B cell (primary cell): ENCODE measurements around the gene PRKCZ.

Experiments used
- EZH2 ChIP-seq: IDR thresholded peaks from 2 replicates; pipeline ENCODE4 v1.6.1; 2012; ENCODE audit warnings: borderline replicate concordance, low read depth, mild to moderate bottlenecking, moderate library complexity, low read length; ENCODE audit not compliant: insufficient read depth, poor library complexity, severe bottlenecking
- TF ChIP-seq, protein P1 (sequence below): fragments of 200-600 bp; IDR thresholded peaks from one replicate; pipeline ENCODE4 v1.8.0; 2022; ENCODE audit warnings: antibody characterized with exemption, mild to moderate bottlenecking

DNA sequence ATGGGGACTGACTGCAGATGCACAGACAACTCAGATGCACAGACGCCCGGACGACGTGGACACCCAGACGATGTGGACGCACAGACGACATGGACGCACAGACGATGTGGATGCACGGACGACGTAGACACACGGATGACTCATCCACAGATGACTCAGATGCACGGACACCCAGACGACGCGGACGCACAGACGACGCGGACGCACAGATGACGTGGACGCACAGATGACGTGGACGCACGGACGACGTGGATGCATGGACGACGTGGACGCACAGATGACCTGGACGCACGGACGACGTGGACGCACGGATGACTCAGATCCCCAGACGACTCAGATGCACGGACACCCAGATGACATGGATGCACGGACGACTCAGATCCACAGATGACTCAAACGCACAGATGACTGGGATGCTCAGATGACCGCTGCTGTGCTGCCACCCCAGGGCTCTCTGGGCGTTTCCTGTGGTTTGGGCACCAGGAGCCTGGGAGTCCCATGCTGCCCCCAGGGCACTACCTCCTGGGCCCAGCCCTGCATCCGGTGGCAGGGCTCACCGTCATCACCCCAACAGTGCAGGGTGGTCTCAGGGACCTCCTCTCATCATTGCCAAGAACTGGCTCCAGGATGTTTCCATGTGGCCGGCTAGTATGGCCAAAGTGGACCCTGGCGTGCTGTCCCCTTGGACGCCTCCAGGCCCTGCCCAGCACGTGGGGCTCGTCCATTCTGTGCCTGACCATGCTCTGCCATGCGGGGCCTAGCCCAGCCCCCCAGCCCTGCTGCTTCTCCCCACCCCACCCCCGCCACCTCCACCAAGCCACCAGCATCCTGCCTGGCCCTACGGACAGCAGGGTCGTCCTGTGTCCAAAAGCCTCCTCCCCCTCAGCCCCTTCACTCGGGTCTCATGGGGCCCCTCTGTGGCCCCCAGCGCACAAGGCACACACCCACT is 130.4 kb downstream of the PRKCZ start:
- TF ChIP-seq, protein P1, sequence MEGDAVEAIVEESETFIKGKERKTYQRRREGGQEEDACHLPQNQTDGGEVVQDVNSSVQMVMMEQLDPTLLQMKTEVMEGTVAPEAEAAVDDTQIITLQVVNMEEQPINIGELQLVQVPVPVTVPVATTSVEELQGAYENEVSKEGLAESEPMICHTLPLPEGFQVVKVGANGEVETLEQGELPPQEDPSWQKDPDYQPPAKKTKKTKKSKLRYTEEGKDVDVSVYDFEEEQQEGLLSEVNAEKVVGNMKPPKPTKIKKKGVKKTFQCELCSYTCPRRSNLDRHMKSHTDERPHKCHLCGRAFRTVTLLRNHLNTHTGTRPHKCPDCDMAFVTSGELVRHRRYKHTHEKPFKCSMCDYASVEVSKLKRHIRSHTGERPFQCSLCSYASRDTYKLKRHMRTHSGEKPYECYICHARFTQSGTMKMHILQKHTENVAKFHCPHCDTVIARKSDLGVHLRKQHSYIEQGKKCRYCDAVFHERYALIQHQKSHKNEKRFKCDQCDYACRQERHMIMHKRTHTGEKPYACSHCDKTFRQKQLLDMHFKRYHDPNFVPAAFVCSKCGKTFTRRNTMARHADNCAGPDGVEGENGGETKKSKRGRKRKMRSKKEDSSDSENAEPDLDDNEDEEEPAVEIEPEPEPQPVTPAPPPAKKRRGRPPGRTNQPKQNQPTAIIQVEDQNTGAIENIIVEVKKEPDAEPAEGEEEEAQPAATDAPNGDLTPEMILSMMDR, result no peak
- TF ChIP-seq EZH2, result no peak
